NCI-H1694 (cell line): ENCODE data around the gene KCNJ12.
A peak's percentile ranks its signal among the peaks of the same experiment; 100 is the strongest.
"Not testable (repeated sequence)": the region's sequence is repeated elsewhere in the genome, so short reads cannot be mapped to it uniquely, and the experiment has no call there.

Source experiments
- DNase-seq: peaks from one replicate; lab custom pipeline; 2025; lab: John Stamatoyannopoulos, UW

Gene KCNJ12

DNA sequence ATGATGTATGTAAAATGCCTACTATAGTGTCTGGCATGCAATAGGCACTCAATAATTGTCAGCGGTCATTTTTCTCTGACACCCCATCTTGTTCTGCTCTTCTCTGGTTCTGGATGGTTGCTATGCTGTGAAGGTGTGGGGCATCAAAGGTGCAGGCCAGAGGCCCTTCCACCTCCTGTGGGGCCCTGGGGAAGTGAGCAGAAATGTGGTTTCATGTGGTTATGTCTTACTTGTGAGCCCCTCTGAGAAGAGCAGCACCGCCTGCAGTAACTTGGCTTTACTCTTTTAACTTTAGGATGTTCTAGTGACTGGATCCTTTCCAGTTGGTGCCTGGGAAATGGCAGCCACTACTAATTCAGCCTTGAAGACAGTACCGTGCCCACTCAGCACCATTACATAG is 32.1 kb downstream of the KCNJ12 start:
- DNase-seq, result not testable (repeated sequence)

DNA sequence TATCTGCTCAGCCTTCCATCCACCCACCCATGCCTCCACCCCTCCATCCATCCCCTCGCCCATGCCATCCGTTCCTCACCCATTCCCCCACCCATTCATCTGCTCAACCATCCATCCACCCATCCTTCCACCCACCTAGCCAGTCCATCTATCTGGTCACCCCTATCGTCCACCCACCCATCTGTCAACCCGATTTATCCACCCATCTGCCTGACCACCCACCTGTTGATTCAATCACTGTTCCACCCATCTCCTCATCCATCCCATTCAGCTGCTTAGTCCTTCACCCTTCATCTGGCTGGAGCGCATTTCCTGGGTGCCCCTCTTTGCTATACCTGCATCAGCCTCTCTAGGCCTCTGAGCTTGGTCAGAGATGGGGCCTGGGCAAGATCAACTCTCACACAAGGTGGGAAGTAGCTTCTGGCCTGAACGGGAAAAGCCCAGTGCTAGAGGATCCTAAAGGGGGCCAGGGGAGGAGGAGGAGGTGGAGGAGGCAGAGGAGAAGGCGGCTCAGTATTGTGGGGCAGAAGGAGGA is 32.7 kb downstream of the KCNJ12 start:
- not testable (repeated sequence) for DNase-seq

DNA sequence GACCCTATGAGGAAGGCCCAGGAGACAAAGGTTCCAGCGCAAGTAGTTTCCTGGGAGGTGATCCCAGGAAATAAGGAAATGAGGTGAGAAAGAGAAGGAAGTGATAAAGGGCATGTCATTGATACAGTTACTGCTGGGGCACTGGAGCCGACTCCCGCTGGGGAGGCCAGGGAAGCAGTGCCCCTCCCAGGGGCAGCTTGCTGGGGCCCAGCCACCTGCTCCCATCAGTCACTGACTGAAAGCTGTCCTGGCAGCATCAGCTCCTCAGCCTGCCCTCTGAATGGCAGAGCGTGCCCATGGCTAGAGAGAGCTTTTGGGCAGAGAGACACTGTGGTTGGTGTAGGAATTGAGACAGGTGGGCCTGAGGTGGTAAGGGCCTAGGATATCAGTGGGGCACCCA is 33.2 kb downstream of the KCNJ12 start:
- not testable (repeated sequence) for DNase-seq

DNA sequence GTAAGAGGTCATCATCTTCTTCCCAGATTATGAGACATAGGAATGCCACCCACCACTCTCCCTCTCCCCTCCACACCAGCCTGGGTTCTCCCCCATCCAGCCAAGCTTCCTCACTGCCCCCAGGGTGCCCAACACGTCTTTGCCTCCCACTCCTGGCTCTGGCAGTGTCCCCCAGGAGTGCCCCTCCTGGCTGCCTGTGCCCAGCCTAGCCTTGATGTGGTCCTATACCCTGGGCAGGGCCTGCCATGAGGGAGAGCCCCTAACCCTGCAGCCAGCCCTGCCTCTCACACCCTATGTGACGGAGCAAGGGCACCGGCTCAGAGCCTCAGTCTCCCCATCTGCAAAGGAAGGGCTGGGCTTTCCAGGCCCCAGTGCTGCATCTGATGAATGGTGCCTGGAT is 33.8 kb downstream of the KCNJ12 start:
- DNase-seq, result not testable (repeated sequence)

DNA sequence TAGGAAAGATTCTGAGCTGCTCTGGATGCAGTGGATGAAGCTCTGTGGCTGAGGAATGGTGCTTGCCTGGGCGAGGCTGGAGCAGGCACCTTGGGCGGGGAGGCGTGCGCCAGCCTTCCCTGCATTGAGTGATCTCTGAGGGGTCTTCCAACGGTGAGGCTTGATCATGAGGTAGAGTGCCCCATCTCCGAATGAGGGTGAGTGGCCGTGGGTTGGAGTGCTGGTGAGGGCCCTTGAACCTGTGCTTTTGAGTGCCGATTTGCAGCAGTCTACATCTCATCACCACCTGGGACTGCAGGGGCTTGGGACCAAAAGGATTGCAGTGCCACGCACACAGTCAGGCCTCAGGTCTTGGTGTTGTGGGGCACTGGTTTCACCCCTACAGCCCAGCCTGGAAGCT is 34.2 kb downstream of the KCNJ12 start:
- not testable (repeated sequence) for DNase-seq

DNA sequence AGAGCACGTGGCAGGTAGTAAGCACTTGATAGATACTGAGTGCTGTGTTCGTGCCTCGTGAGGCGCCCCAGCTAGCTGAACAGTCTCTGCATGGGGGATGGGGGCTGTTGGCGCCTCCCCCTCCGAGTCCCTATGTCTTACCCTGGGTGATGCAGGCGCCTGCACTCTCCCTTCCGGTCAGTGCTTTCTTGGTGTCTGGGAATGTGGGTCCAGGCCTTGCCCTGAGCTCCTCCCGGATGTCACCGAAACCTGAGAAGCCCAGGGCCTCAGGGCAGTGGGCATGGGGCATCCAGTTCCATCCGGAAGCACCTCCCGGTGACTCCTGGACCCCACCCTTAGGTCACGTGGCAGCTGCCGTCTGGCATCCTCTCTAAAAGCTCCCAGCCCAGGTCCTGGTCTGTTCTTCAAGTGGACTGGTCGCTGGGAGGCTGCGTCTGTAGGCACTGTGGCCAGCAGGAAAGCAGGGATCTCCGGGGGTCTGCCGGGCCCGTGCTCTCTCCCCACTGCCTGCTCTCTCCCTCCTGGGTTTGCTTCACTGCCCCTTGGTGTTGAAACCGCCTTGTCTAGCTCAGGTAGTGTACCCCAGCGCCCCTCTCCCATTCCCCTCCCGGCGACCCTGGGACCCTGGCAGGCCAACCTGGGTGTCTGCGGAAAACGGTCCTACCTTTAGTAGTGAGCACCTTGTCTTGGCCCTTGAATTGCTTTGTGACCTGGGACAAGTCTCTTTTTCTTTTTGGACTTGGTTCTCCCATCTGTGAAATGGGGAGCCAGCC is 34.9 kb downstream of the KCNJ12 start:
- not testable (repeated sequence) for DNase-seq

DNA sequence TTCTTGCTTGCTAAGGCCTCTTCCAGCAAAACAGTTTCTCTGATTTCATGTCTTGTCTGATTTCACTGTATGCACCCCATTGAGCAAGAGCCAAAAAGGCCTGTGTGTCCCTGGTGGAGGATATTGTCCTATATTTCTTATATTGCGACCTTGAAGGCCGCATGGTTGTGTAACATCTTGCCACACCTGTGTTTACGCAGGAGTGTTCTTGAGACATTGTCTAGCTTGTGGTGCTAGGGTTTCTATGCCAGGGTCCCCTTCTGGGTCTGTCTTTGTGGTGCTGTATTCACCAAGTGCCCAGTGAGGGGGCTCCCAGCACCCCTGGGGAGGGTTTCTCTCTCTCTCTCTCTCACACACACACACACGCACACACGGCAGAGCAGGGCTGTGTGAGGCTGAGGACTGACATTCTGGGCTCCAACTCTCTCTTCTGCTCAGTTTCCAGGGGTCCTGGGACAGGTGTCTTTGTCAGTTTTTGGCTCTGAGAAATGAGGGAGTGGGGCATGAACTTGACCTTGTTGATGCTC is 35.6 kb downstream of the KCNJ12 start:
- DNase-seq, result not testable (repeated sequence)

DNA sequence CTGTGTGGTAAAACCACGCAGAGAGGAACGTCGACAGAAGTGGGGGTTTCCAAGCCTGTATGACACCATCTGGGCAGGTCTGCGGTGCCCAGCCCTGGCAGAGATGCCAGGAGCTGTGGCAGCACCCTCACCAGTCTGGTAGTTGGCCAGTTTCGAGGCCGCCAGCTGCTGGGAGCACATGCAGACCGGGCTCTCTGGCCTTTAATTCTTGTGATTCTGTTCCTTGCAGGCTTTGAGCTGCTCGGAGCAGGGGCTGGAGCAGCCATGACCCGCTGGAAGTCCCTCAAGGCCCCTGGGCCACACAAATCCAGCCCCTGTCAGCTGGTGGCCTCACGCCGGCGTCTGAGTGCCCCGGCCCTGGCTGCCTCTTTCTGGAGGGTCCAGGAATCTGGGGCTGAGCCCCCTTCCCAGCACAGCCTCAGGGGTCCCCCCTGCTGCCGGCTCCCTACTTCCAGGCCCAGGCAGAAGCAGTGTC is 36.1 kb downstream of the KCNJ12 start:
- peak; percentile 24 for DNase-seq

DNA sequence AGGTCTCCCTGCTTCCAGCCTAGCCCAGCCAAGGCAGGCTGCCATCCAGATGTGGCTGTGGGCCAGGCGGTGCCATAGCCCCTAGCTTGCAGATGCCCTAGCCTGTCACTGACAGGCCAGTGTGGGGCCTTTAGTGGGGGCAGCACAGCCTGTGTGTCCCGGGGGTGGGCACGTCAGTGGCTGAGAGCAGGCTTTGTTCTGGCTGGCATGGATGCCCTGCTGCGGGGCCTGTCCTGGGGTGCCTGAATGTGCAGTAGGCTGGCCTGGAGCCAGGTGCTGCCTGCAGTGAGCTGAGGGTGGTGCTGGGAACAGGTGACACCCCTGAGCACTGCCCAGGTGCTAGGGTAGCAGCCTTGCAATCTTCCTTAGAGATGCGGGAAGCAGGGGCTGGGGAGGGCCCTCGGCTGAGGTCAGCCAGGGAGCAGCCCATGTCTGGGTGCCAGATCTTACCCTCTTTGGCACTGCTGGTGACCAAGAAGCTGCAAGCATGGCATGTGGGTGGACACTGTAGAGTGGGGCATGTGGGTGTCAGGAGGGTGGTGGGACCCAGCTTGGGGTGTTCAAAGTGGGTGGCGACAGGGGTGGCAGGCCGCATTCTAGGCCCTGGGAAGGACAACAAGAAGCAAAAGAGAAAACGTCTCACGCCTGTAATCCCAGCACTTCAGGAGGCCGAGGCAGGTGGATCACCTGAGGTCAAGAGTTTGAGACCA is 37.6 kb downstream of the KCNJ12 start:
- not testable (repeated sequence) for DNase-seq

DNA sequence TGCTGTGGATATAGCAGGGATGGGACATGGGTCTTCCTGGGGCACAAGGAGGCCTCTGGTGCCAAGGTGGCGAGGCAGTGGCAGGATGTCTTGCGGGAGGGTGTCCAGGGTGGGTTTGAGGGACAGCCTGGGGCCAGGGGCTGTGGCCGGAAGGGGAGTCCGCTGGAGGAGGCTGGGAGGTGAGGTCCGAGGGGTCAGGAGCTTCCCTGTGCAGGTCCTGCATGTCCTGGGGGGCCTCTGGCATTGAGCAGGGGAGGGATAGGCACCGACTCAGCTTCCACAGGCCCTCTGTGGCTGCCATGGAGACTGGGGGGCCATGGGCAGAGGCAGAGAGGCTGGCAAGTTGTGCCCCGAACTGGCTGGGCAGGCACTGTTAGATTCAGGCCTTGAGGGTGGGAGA is 38.5 kb downstream of the KCNJ12 start:
- DNase-seq, result not testable (repeated sequence)

DNA sequence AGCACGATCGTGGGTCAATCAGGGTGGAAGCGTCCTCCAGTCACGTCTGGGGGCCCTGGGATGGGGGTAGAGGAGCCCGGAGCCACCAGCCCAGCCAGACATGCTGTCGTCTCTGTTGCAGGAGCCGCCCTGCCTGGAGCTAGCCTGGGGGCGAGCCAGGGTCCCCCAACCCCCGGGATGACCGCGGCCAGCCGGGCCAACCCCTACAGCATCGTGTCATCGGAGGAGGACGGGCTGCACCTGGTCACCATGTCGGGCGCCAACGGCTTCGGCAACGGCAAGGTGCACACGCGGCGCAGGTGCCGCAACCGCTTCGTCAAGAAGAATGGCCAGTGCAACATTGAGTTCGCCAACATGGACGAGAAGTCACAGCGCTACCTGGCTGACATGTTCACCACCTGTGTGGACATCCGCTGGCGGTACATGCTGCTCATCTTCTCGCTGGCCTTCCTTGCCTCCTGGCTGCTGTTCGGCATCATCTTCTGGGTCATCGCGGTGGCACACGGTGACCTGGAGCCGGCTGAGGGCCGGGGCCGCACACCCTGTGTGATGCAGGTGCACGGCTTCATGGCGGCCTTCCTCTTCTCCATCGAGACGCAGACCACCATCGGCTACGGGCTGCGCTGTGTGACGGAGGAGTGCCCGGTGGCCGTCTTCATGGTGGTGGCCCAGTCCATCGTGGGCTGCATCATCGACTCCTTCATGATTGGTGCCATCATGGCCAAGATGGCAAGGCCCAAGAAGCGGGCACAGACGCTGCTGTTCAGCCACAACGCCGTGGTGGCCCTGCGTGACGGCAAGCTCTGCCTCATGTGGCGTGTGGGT is 39.2 kb downstream of the KCNJ12 start:
- not testable (repeated sequence) for DNase-seq

DNA sequence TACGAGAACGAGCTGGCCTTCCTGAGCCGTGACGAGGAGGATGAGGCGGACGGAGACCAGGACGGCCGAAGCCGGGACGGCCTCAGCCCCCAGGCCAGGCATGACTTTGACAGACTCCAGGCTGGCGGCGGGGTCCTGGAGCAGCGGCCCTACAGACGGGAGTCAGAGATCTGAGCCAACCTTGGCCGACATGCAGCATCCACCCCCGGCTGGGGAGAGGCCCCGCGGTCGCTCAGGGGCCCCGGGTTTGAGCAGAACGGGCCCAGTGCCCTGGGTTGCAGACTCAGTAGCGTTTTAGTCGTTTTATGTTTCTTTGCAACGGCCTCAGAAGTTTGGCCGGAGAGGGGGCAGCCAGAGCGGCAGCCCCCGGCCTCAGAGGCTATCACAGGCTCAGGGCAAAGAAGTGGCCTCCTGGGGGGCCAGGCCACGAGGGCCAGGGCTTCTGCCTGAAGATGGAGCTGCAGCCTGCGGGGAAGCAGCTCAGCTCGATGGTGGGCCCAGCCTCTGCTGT is 40.4 kb downstream of the KCNJ12 start:
- not testable (repeated sequence) for DNase-seq

DNA sequence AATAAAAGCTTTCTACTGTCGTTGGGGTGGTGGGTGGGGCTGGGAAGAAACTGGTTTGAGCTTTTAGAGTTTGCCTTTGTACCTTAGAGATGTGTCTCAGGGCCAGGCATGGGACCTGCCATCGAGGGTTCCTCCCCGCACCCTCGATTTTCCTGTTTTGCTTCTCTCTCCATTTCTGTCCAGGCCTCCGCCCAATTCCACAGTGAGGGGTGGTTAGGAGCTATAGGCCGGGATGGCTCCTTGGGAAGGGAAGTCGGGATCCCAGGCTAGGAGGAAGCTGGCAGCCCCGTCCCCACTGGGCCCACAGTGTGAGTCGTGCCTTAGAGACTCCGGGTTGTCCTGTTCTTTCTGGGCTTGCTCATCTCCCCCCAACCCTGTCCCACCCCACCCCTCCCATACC is 41.2 kb downstream of the KCNJ12 start:
- not testable (repeated sequence) for DNase-seq

DNA sequence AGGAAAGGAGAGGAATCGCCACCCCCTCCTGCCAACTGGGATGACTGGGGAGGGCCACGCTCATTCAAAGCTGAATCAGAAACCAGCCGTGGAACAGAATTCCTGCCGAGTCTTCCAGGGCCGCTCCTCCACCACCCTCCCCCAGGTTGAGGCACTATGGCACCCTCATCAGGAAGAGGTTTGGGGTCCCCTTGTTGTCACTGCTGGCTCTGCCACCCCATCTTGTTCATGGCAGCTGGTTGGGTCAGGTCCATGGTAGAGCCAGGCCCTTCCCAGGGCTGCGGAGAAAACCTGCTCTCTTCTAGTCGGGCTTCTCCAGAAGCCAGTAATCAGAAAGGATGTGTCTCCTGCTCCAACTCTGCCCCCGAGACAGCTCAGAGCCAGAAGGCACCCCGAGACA is 41.8 kb downstream of the KCNJ12 start:
- DNase-seq, result no peak

DNA sequence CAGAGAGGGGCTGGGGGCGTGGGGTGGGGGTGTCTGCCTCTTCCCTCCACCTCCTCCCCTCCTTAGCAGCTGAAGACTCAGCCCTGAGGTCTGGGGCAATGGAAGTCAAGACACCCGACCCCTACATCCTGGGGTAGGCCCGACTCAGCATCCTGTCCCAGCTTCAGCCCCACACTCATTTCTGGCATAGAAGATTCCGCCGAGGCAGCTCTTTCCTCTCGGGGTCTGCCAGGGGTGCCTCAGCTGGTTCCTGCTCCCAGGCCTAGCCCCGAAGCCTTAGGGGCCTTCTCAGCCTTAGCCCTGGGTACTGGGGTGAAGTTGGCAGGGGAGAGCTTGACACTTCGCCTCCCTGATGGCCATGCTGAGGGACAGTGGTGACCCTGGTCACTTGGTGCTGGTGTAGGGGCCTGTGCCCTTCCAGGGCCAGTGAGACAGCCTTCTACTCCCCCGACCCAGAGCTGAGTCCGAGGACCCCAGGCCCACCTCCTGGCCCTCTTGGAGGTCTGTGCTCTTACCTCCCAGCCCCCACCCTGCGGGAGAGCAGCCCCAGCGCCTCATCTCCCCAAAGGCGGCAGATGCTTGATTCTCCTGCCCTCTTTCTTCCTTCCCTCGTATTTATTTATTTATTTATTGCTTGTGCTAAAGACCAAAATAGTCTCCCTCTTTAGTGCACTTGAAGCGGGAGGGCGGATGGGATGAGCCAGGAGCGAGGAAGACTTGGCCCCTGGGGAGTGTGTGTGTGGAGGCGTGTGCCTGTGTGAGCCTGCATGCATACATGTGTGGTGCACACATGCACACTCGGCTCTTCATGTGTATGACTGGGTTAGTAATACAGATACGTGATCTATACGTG is 42.5 kb downstream of the KCNJ12 start:
- no peak for DNase-seq

DNA sequence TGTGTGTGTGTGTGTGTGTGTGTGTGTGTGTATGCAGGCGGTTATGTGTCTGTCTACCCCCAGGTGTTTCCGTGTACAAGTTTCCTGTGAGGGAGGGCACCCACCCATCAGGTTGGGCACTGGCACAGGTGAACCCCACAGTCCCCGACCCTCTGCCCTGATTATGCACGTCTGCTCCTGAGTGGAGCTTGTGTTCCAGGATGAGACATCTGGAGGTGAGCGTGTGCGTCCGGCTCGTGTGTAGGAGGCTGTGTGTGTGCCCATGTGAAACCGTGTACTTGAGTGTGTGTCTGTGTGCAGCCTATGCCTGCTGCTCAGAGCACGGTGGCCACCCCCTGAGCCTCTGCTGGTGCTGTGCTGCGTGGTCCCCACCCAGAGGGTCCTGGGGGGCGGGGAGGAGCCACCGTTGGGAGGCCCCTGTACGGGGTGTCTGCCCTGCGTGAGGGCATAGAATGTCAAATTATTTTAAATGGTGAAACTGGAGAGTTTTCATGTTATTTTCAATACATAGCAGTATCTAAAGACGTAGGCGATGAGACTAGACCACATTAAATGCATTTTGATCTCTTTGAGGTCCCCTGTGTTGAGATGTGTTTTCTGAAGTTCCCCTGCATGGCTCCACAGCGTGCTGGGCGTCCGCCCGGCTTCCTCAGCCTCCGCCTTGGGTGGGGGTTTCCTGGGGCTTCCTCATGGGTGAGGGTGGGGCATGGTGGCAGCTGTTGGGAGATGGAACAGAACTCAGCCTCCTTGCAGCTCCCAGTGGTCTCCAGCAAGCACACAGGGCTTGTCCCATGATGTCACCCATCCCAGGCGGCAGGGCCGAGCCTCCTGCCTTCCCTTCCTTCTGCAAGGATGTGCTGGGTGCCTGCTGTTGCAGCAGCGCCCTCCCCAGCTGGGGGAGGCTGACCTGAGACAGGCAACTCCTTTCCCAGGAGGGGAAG is 43.4 kb downstream of the KCNJ12 start:
- DNase-seq, result no peak

DNA sequence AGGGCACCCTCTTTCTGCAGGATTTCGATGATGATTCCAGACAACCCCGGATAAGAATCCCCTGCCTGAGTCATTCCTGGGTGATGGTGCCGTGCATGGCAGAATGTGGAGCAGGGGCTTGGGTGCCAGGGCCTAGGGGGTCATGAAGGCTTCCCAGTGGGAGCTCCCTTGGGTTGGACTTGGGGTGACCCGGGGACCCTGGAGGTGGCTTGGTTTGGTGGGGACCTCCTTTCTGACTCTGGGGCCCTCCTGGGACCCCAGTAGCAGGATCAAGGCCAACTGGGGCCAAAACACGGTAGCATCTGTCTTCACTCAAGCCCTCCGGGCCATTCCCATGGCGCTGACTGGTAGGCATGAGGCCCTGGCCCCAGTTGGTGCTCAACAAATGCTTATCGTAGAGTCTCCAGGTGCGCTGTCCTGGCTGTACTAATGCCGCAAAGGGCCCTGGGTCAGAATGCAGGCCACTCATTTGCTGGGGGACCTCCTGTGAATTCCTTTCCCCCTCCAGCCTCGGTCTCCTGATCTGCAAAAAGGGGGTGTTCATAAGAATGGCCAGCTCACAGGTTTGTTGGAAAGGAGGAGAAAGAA is 44.4 kb downstream of the KCNJ12 start:
- DNase-seq, result not testable (repeated sequence)

DNA sequence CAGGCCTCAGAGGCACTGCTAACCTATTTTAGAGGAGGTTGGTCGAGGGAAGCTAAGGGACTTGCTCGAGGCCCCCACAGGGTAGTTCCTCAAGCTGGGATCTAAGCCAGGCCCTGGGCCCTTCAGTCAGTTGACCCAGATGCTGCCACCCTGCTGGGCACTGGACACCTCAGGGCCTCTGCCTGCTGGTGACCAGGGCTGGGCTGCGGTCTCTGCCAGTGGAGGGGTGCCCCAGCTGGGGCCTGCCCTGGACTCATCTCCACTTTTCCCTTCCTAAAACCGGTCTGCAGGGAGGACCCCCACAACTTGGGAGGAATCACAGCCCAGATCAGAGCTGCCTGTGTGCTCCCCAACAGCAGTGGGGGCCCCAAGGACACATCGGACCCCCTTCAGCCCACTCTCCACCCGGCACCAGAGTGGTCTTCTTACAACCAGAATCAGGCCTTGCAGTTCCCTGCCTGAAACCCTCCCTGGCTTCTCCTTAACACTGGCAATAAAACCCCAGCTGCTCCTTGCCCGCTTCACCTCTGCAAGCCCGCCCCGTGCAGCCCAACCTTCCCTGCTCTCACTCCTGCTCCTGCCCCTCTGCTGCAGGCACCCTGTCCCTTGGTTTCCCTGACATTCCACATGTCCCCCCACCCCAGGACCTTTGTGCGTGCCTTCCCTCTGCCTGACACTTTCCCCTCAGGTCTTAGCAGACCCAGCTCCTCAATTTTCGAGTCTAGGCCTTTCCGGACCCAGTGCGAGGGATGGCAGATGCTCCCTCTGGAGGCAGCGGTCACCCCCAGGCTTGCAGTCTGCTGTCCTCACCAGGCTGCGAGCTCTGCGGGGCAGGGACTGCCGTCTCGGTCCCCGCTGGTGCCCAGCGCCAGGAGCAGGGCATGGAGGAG is 45.5 kb downstream of the KCNJ12 start:
- DNase-seq, result not testable (repeated sequence)
